Lung (tissue), 12 donors: ENCODE measurements around the gene CAMKK2. TPM values are rescaled to one million over a fixed set of nuclear protein-coding genes. Genes with fewer than 3 reads are reported as not detected.
A peak's percentile ranks its signal among the peaks of the same experiment; 100 is the strongest.

Experiments used
- ATAC-seq: fragments of 200-7000 bp; cut with Tn5 transposase; one replicate; pipeline ENCODE4 v1.9.1; 2020; ENCODE audit warnings: moderate number of reproducible peaks; ENCODE audit not compliant: insufficient read depth, low FRiP score
- DNase-seq, 3 donors: peaks; one replicate each; pipeline ENCODE4 v3.0.0-alpha.2; 2013 to 2017
- H3K27ac ChIP-seq, 2 donors: one replicate each; pipeline ENCODE4 v1.5.1; 2013; ENCODE audit warnings: mild to moderate bottlenecking in 2 of 2, moderate library complexity in 2 of 2, control low read depth in 1 of 2, inconsistent platforms in 1 of 2, low read depth in 1 of 2, low read length in 1 of 2
- H3K27me3 ChIP-seq, 3 donors: one replicate each; pipeline ENCODE4 v1.5.1; 2013; ENCODE audit warnings: low read length in 2 of 3; ENCODE audit not compliant: control insufficient read depth in 3 of 3, insufficient read depth in 3 of 3
- H3K36me3 ChIP-seq, 4 donors: one replicate each; pipeline ENCODE4 v1.5.1; 2013; ENCODE audit warnings: low read length in 4 of 4, mild to moderate bottlenecking in 1 of 4, moderate library complexity in 1 of 4; ENCODE audit not compliant: control insufficient read depth in 4 of 4, insufficient read depth in 4 of 4
- H3K4me1 ChIP-seq, 5 donors: one replicate each; pipeline ENCODE4 v1.5.1; 2013; ENCODE audit warnings: low read length in 5 of 5, mild to moderate bottlenecking in 2 of 5, moderate library complexity in 1 of 5; ENCODE audit not compliant: control insufficient read depth in 5 of 5, insufficient read depth in 5 of 5
- H3K4me3 ChIP-seq: one replicate; pipeline ENCODE4 v1.5.1; 2013; ENCODE audit warnings: mild to moderate bottlenecking, control low read depth, moderate library complexity
- H3K9ac ChIP-seq, 2 donors: one replicate each; pipeline ENCODE4 v1.5.1; 2013; ENCODE audit warnings: low read length in 2 of 2, control low read depth in 1 of 2; ENCODE audit not compliant: insufficient read depth in 1 of 2
- H3K9me3 ChIP-seq, 4 donors: one replicate each; pipeline ENCODE4 v1.5.1; 2013; ENCODE audit warnings: low read length in 3 of 4, mild to moderate bottlenecking in 1 of 4, moderate library complexity in 1 of 4; ENCODE audit not compliant: control insufficient read depth in 4 of 4, insufficient read depth in 3 of 4
- CTCF ChIP-seq: IDR thresholded peaks from 2 replicates; pipeline ENCODE4 v1.5.1; 2012; ENCODE audit warnings: mild to moderate bottlenecking; ENCODE audit errors: control extremely low read depth, extremely low read depth
- WGBS, 2 donors: extraction: QIAGEN DNeasy Blood & Tissue Kit; methylation state at CpG; one replicate each; pipeline ENCODE4 v1.1.7; 2013; 5-methylcytosine and 5-hydroxymethylcytosine counted together
- polyA plus RNA-seq, 2 donors: library from polyadenylated mRNA; stranded (reverse); fragments of 200-250 nt; gene quantifications; one replicate each; pipeline ENCODE4 v1.2.1, GENCODE V29; 2013
- total RNA-seq, 2 donors: library from RNA; depleted of rRNA in 1 of 2; stranded (reverse); fragments of >200 nt in 1 of 2; gene quantifications; one replicate each; pipeline ENCODE4 v1.2.1, GENCODE V29; 2014 to 2021
- donor health status: control.
- donor health status: control.
- donor health status: Bipolar disorder and iron deficiency.
- donor health status: healthy.
- donor health status: DM: yes; HTN: yes; CAD: no.

Gene CAMKK2
- total and polyA plus RNA-seq, 4 donors: 12.0 to 46.3 (median 36.0) TPM

GRCh38 chr12:121279071-121279375, 17.5 kb downstream of the CAMKK2 start:
- DNase-seq (peak; percentile 30 to 63 (median 32)), ATAC-seq (no peak)
- Histone ChIP-seq H3K4me1 (peaks cover 0 to 23% (median 16%) of the 10 kb centered on the region in 5 donors), H3K27me3 (no peaks in the 10 kb centered on the region), H3K4me3 (no peak overlapping the region), H3K9me3 (no peaks in the 10 kb centered on the region), H3K27ac (peak overlapping the region in 1 of 2 donors; percentile 66), H3K9ac (no peak overlapping the region), H3K36me3 (peaks cover 0 to 8% (median 1%) of the 10 kb centered on the region in 4 donors)
- WGBS, 2 donors: 50 to 83% methylated on average over 13 of the region's 13 CpGs
- no peak for TF ChIP-seq CTCF

- H3K27me3 ChIP-seq: no peaks in the 10 kb centered on the region
- peaks cover 0 to 9% (median 4%) of the 10 kb centered on the region in 4 donors for H3K36me3 ChIP-seq
- H3K4me1 ChIP-seq: peaks cover 0 to 23% (median 16%) of the 10 kb centered on the region in 5 donors
- no peak overlapping the region for H3K4me3 ChIP-seq
- no peaks in the 10 kb centered on the region for H3K9me3 ChIP-seq
- DNase-seq: no peak
- H3K9ac ChIP-seq: peak overlapping the region in 1 of 2 donors; percentile 20
- no peak for ATAC-seq
- peak overlapping the region in 1 of 2 donors; percentile 66 for H3K27ac ChIP-seq
- 52 to 79% methylated on average over 15 of the region's 15 CpGs for WGBS, 2 donors
- TF ChIP-seq CTCF: no peak
Measured at GRCh38 chr12:121278169-121279070, 18.1 kb downstream of the CAMKK2 start.

GRCh38 chr12:121277374-121277759, 19.1 kb downstream of the CAMKK2 start:
- Histone ChIP-seq H3K4me3 (no peak overlapping the region), H3K9me3 (no peaks in the 10 kb centered on the region), H3K27ac (no peak overlapping the region), H3K36me3 (peaks cover 0 to 14% (median 7%) of the 10 kb centered on the region in 4 donors), H3K9ac (no peak overlapping the region), H3K4me1 (peaks cover 0 to 22% (median 16%) of the 10 kb centered on the region in 5 donors), H3K27me3 (no peaks in the 10 kb centered on the region)
- ATAC-seq (no peak), DNase-seq (no peak)
- WGBS, 2 donors: 63 to 73% methylated on average over 6 of the region's 6 CpGs
- no peak for TF ChIP-seq CTCF
